NK-92 (cell line): ENCODE data around the gene CEACAM19.
"Not testable (repeated sequence)": the region's sequence is repeated elsewhere in the genome, so short reads cannot be mapped to it uniquely, and the experiment has no call there.

Experiments
- DNase-seq: peaks from one replicate; lab custom pipeline; 2025; ENCODE audit not compliant: unreplicated experiment; lab: John Stamatoyannopoulos, UW

CEACAM19 gene

DNA sequence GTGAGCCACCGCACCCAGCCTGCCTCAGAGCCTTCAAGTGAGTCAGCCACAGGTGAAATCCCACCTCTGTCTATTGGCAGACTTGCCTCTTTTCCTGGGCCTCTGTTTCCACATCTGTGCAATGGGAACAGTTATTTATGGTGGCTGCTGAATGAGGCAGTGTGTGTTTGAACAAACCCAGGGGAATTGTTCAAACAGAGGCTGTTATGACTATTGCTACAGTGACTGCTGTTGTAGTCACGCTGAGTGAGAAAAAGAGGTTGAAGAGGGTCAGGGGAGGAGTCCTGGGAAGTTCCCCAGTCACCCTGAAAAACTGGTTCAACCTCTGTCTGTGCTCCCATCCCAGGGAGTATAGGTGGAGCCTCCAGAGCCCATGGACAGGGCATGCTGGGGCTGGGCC lies at the start of gene CEACAM19:
Gene CEACAM19 (plus strand): TSS at position 83 of the 400 bp plus-strand sequence. CDS start 450 bp downstream, outside the sequence.
- no peak for DNase-seq

- no peak for DNase-seq
These were observed 48.2 kb upstream of the CEACAM19 start for GRCh38 chr19:44623080-44623479.

DNA sequence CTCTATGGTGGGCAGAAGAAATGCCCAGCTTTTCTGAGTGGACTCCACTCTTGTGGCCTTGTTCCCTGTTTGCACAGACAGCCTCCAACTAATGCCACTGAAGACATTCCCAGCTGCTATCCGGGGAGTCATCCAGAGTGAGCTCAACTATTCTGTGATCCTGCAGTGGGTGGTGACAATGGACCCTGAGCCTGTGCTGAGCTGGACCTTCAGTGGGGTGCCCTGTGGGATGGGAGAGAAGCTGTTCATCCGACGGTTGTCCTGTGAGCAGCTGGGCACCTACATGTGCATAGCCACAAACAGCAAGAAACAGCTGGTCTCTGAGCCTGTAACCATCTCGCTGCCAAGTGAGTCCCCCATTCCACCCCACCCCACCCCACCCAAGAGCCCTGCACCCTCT lies 47.7 kb upstream of the CEACAM19 start:
- DNase-seq: no peak

DNA sequence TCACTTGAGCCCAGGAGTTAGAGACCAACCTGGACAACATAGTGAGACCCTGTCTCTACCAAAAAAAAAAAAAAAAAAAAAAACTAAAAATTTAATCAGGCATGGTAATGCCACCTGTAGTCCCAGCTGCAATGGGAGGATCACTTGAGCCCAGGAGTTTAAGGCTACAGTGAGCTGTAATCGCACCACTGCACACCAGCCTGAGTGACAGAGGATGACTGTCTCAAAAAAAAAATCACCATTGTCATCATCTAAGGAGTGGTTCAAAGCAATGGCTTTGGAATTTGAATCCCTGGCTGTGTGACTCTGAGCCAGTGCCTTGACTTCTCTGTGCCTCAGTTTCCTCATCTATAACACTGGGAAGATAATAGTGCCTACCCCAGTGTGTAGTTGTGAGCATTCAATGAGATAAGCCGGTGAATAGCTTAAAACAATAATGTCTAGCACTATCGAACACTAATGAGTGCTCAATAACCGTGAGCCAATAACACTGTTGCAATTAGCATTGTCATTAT lies 46.4 kb upstream of the CEACAM19 start:
- no peak for DNase-seq

- DNase-seq: not testable (repeated sequence)
These were observed 45.6 kb upstream of the CEACAM19 start for GRCh38 chr19:44625637-44626036.

GRCh38 chr19:44626048-44626624 lies 45.1 kb upstream of the CEACAM19 start:
- DNase-seq: no peak

- no peak for DNase-seq
These were observed 43.7 kb upstream of the CEACAM19 start for GRCh38 chr19:44627631-44628030.

GRCh38 chr19:44628793-44629192 lies 42.5 kb upstream of the CEACAM19 start:
- no peak for DNase-seq

- not testable (repeated sequence) for DNase-seq
These were observed 39.7 kb upstream of the CEACAM19 start for GRCh38 chr19:44631611-44632010.

- not testable (repeated sequence) for DNase-seq
These were observed 37.2 kb upstream of the CEACAM19 start for GRCh38 chr19:44634058-44634457.

GRCh38 chr19:44634785-44635184 lies 36.5 kb upstream of the CEACAM19 start:
- DNase-seq: no peak

- DNase-seq: no peak
These were observed 35.5 kb upstream of the CEACAM19 start for GRCh38 chr19:44635581-44636438.

DNA sequence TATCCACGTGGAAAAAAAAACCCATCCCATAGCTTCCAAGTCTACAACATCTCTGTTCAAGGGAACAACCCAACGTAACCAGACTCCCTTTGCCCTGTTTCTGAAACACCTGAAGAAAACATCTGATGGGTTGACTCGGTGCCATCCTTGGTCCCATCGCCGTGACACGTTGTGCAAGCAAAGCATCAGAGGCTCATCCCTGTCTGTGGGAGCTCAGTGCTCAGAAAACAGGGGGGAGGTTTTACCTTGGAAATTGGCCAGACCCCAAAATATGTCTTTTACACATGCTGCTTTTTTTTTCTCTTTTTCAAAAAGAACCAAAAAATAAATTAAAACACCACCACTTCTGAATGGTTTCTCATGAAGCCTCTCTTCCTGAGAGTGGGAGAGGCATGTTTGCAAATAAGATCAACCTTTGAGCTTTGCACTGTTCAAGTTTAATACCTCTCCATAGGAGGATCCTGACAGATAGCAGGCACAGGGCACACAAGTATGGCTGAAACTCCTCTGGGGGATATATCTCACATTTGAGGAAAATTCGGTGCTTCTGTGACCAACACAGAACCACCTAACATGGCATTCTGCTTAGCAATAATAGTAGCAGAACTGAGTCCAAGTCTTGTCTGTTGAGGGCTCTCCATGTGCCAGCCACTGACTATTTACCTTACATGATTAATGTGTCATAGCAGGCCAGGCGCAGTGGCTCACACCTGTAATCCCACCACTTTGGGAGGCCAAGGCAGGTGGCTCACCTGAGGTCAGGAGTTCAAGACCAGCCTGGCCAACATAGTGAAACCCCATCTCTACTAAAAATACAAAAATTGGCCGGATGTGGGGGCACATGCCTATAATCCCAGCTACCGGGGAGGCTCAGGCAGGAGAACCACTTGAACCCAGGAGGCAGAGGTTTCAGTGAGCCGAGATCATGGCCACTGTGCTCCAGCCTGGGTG lies 34.6 kb upstream of the CEACAM19 start:
- DNase-seq: no peak

GRCh38 chr19:44637390-44637764 lies 33.9 kb upstream of the CEACAM19 start:
- no peak for DNase-seq

- no peak for DNase-seq
These were observed 30.8 kb upstream of the CEACAM19 start for GRCh38 chr19:44640518-44640917.

DNA sequence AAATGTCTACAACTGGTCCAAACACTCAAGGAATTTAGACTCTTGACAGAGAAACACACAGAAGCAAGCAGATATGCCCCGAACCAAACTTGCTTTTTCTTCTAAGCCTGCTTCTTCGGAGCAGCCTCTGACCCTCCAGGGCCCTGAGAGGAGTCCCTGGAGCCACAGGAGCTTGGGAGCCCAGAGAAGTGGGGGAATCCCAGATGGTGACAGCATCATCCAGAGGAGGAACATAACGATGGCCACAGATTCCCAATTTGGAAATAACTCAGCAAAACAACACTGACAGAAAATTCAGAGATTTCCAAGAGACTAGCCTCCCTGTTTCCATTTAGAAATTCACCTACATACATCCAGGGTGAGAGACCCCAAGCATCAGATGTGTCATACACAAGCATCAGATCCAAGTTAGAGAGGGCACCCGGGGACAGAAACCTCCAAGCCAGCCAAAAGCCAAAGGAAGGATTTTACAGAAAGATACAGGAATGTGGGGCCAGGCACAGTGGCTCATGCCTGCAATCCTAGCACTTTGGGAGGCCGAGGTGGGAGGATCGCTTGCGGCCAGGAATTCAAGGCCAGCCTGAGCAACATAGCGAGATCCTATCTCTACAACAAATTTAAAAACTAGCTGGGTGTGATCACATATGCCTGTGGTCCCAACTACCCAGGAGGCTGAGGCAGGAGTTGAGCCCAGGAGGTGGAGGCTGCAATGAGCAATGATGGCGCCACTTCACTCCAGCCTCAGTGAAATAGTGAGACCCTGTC lies 29.6 kb upstream of the CEACAM19 start:
- DNase-seq: no peak

- no peak for DNase-seq
These were observed 28.9 kb upstream of the CEACAM19 start for GRCh38 chr19:44642377-44642776.

GRCh38 chr19:44643605-44644401 lies 27.5 kb upstream of the CEACAM19 start, which contains the start of gene PVR:
Gene PVR, plus strand, starts transcription at chr19:44643910. Its CDS starts 187 bp downstream, at chr19:44644097.
- DNase-seq: no peak

DNA sequence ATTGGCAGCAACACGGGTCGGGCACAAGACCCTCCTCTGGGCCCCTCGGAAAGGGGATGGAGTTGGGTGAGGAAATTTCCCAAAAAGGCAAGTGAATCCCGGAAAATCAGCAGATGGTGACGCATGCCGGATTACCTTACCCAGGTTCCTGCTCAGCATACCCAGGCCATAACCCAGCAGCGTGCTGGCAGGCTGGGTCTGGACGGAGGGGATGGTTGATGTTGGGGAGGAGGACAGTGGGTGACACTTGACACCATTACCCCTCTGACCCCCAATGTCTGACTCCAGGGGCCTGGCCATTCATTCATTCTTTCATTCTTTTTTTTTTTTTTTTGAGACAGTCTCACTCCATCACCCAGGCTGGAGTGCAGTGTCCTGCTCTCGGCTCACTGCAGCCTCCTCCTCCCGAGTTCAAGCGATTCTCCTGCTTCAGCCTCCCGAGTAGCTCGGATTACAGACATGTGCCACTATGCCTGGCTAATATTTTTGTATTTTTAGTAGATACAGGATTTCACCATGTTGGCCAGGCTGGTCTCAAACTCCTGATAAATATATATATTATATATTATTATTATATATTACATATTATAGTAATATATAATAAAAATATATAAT lies 26.8 kb upstream of the CEACAM19 start:
- DNase-seq: no peak
